WTC11 (cell line): ENCODE data around the gene ACTL6A.

ENCODE experiments used
- CTCF ChIP-seq: fragments of 200-600 bp; IDR thresholded peaks from 2 replicates; pipeline ENCODE4 v1.8.0; 2022; ENCODE audit warnings: antibody characterized with exemption
- ELF4 ChIP-seq: sonication (generic); formaldehyde crosslinking; IDR thresholded peaks from 2 replicates; pipeline ENCODE4 v1.8.1; 2022; ENCODE audit warnings: low read depth, mild to moderate bottlenecking, moderate library complexity, missing genetic modification reagents
- GABPB1 ChIP-seq: sonication (generic); formaldehyde crosslinking; IDR thresholded peaks from 2 replicates; pipeline ENCODE4 v1.8.1; 2023; ENCODE audit warnings: mild to moderate bottlenecking, missing genetic modification reagents
- MAX ChIP-seq: sonication (generic); formaldehyde crosslinking; IDR thresholded peaks from 2 replicates; pipeline ENCODE4 v1.8.0; 2022; ENCODE audit warnings: mild to moderate bottlenecking, missing genetic modification reagents
- NR1H2 ChIP-seq: sonication (generic); formaldehyde crosslinking; IDR thresholded peaks from 2 replicates; pipeline ENCODE4 v1.9.0; 2021; ENCODE audit warnings: mild to moderate bottlenecking, moderate library complexity, missing genetic modification reagents
- NR3C1 ChIP-seq: sonication (generic); formaldehyde crosslinking; conservative IDR thresholded peaks from 2 replicates; pipeline ENCODE4 v1.8.1; 2023; ENCODE audit warnings: low read depth, mild to moderate bottlenecking, missing genetic modification reagents
- ZBTB21 ChIP-seq: sonication (generic); formaldehyde crosslinking; IDR thresholded peaks from 2 replicates; pipeline ENCODE4 v1.8.1; 2023; ENCODE audit warnings: mild to moderate bottlenecking, missing genetic modification reagents, borderline replicate concordance
- ZNF138 ChIP-seq: sonication (generic); formaldehyde crosslinking; conservative IDR thresholded peaks from 2 replicates; pipeline ENCODE4 v1.8.1; 2022; ENCODE audit warnings: mild to moderate bottlenecking, moderate library complexity, missing genetic modification reagents
- ZNF281 ChIP-seq: sonication (generic); formaldehyde crosslinking; IDR thresholded peaks from 2 replicates; pipeline ENCODE4 v1.8.0; 2023; ENCODE audit warnings: mild to moderate bottlenecking, missing genetic modification reagents
- ZNF317 ChIP-seq: sonication (generic); formaldehyde crosslinking; IDR thresholded peaks from 2 replicates; pipeline ENCODE4 v1.8.1; 2023; ENCODE audit warnings: low read depth, mild to moderate bottlenecking, moderate library complexity, missing genetic modification reagents, borderline replicate concordance

GRCh38 chr3:179541596-179541995 lies 21.1 kb upstream of the ACTL6A start:
- TF ChIP-seq MAX (no peak), ZNF138 (CRISPR knock-in tag) (no peak), CTCF (no peak), ZNF317 (CRISPR knock-in tag) (no peak), NR3C1 (CRISPR knock-in tag) (no peak), ZNF281 (CRISPR knock-in tag) (no peak), ZBTB21 (CRISPR knock-in tag) (no peak), ELF4 (CRISPR knock-in tag) (no peak), GABPB1 (CRISPR knock-in tag) (no peak), NR1H2 (CRISPR knock-in tag) (no peak)
